Gastrocnemius medialis (tissue), 4 donors: ENCODE data around the gene CA9. TPM values are rescaled to one million over a fixed set of nuclear protein-coding genes. Genes with fewer than 3 reads are reported as not detected.

Experiments
- ATAC-seq, 2 donors: fragments of 150-250 bp; one replicate each; pipeline ENCODE4 v1.9.1; 2016
- DNase-seq, 2 donors: peaks; one replicate each; pipeline ENCODE4 v3.0.0-alpha.2; 2019
- H3K27ac ChIP-seq, 4 donors: fragments of 200-600 bp; sonication (generic); 1 replicate in 1 of 4; 2 replicates in 3 of 4; pipeline ENCODE4 v1.5.1; 2016 to 2018; ENCODE audit warnings: mild to moderate bottlenecking in 2 of 4, moderate library complexity in 1 of 4
- H3K27me3 ChIP-seq, 3 donors: fragments of 200-600 bp; sonication (generic) in 2 of 3; 1 replicate in 1 of 3; 2 replicates in 2 of 3; pipeline versions ENCODE4 v1.5.1 to v1.6.0; 2016 to 2019; ENCODE audit warnings: mild to moderate bottlenecking in 1 of 3, moderate library complexity in 1 of 3
- H3K36me3 ChIP-seq, 2 donors: fragments of 200-600 bp; sonication (generic) in 1 of 2; one replicate each; pipeline ENCODE4 v1.5.1; 2017 to 2018
- H3K4me1 ChIP-seq, 2 donors: fragments of 200-600 bp; sonication (generic) in 1 of 2; one replicate each; pipeline ENCODE4 v1.5.1; 2016 to 2017; ENCODE audit warnings: mild to moderate bottlenecking in 2 of 2
- H3K4me3 ChIP-seq, 4 donors: fragments of 200-600 bp; sonication (generic) in 3 of 4; 1 replicate in 1 of 4; 2 replicates in 3 of 4; pipeline ENCODE4 v1.5.1; 2016 to 2019; ENCODE audit warnings: mild to moderate bottlenecking in 2 of 4
- H3K9me3 ChIP-seq, 3 donors: fragments of 200-600 bp; sonication (generic) in 2 of 3; 1 replicate in 1 of 3; 2 replicates in 2 of 3; pipeline ENCODE4 v1.5.1; 2016 to 2019
- POLR2A ChIP-seq, 2 donors: fragments of 450-650 bp; IDR thresholded peaks; one replicate each; pipeline ENCODE4 v1.6.1; 2017; ENCODE audit warnings: antibody characterized with exemption in 2 of 2, mild to moderate bottlenecking in 2 of 2, moderate library complexity in 2 of 2
- in situ Hi-C, 4 donors: fragments of 200-750 bp; cut with MboI; loops; one replicate each; pipeline versions ENCODE4 v1.15.0 to v1.8.0; 2017; ENCODE audit warnings: low sequenced_read_pairs in 4 of 4
- intact Hi-C: fragments of 100-400 bp; cut with DNase I; formaldehyde crosslinking; loops from one replicate; pipeline ENCODE4 v1.15.1; 2023; ENCODE audit warnings: low total_unique reads
- total RNA-seq, 4 donors: library from RNA; depleted of rRNA; stranded (reverse); fragments of >200 nt; gene quantifications; one replicate each; pipeline versions ENCODE4 v1.1.0 to v1.2.3, GENCODE V29; 2016
- TF ChIP-seq, protein P1 (sequence below), 5 experiments: fragments of 450-650 bp in 3 of 5; fragments of 200-600 bp in 2 of 5; sonication (generic) in 2 of 5; IDR thresholded peaks in 4 of 5; conservative IDR thresholded peaks in 1 of 5; 1 replicate in 4 of 5; 2 replicates in 1 of 5; pipeline ENCODE4 v1.5.1; 2016 to 2019; ENCODE audit warnings: antibody characterized with exemption in 5 of 5, mild to moderate bottlenecking in 3 of 5, moderate library complexity in 3 of 5

CA9 gene
- total RNA-seq, 4 donors from 2014 or later, result not detected

GRCh38 chr9:35687972-35688557, 14.3 kb downstream of the CA9 start:
- peaks cover 0 to 28% of the 10 kb centered on the region in 2 donors for H3K36me3 ChIP-seq
- DNase-seq, result peak; percentile 51 to 84
- H3K27ac ChIP-seq, result peak overlapping the region; percentile 97 to 99 (median 98)
- in situ Hi-C loops, result no loop called here
- ATAC-seq, result peak; percentile 31 to 34
- H3K4me3 ChIP-seq, result peak overlapping the region; percentile 77 to 96 (median 87)
- no peaks in the 10 kb centered on the region for H3K27me3 ChIP-seq
- no peaks in the 10 kb centered on the region for H3K9me3 ChIP-seq
- peak; percentile 48 to 81 for TF ChIP-seq POLR2A (IDR thresholded peaks at IDR 0.05)
- TF ChIP-seq, protein P1, sequence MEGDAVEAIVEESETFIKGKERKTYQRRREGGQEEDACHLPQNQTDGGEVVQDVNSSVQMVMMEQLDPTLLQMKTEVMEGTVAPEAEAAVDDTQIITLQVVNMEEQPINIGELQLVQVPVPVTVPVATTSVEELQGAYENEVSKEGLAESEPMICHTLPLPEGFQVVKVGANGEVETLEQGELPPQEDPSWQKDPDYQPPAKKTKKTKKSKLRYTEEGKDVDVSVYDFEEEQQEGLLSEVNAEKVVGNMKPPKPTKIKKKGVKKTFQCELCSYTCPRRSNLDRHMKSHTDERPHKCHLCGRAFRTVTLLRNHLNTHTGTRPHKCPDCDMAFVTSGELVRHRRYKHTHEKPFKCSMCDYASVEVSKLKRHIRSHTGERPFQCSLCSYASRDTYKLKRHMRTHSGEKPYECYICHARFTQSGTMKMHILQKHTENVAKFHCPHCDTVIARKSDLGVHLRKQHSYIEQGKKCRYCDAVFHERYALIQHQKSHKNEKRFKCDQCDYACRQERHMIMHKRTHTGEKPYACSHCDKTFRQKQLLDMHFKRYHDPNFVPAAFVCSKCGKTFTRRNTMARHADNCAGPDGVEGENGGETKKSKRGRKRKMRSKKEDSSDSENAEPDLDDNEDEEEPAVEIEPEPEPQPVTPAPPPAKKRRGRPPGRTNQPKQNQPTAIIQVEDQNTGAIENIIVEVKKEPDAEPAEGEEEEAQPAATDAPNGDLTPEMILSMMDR (IDR thresholded peaks at IDR 0.05 in 4 of 5, conservative IDR thresholded peaks at IDR 0.05 in 1 of 5), result no peak
- peaks cover 40 to 51% of the 10 kb centered on the region in 2 donors for H3K4me1 ChIP-seq
- intact Hi-C loops, result loop anchor here (2.0 to 5.0 kb wide), 2 partner anchors 615 to 696 kb away; partner anchors contain the start of gene VCP

DNA sequence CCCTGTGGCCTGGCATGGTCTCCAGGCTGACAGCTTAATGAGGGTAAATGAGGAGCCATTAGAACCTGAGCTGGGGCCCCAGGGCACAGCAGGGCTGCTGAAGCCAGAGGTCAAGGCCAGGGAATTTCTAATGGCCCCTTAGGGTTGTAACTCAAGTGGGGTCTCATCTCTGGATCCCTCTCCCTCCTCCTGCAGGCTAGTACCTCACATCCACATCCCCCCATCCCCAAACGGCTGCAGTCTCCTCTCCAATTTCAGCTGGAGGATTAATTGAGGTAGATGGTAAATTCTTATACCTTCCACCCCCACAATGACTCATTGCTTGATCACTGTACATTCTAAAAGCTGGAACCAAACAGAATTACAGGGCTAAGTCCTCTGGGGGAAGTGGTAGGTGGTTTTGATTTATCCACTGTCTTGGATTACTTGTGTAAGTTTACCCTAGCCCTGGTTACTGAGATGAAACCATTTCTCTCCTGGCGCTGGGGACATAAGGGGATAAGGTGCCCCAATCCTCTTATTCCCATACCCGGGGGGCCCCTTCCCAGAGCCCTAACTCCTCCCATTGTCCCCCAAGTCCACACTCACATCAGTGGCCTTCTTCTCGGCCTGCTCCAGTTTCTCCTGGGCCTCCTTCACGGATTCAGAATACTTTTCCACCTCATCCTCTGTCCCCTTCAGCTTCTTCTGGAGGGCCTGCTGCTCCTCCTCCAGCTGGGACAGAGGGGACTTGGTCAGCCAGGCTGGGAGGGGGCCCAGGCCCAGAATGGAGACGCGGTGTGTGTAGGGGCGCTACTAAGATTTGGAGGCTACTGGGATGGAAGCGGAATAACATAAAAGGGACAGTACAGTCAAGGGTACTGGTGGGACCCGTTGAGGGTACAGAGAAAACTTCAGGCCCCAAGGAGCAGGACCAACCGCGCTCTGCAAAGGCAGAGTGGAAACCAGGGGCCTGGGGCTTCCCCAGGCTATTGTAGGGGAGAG, 15.1 kb downstream of the CA9 start:
- no peaks in the 10 kb centered on the region for H3K27me3 ChIP-seq
- TF ChIP-seq, protein P1 (IDR thresholded peaks at IDR 0.05 in 4 of 5, conservative IDR thresholded peaks at IDR 0.05 in 1 of 5), result no peak
- peak in 1 of 2 donors; percentile 49 for TF ChIP-seq POLR2A (IDR thresholded peaks at IDR 0.05)
- H3K27ac ChIP-seq, result peak overlapping the region; percentile 97 to 99 (median 98)
- H3K4me3 ChIP-seq, result peak overlapping the region; percentile 77 to 96 (median 87)
- intact Hi-C loops, result loop anchor here (2.0 to 5.0 kb wide), 2 partner anchors 616 to 697 kb away; partner anchors contain the start of gene VCP
- peaks cover 0 to 20% of the 10 kb centered on the region in 2 donors for H3K36me3 ChIP-seq
- ATAC-seq (peak; percentile 5 to 36), DNase-seq (peak in 1 of 2 donors; percentile 52)
- in situ Hi-C loops, result no loop called here
- H3K4me1 ChIP-seq, result peaks cover 40 to 51% of the 10 kb centered on the region in 2 donors
- no peaks in the 10 kb centered on the region for H3K9me3 ChIP-seq

- H3K4me1 ChIP-seq, result peaks cover 40 to 45% of the 10 kb centered on the region in 2 donors
Observed at GRCh38 chr9:35689542-35690293, 16.0 kb downstream of the CA9 start, which contains the start of gene TPM2. Gene TPM2, minus strand, starts transcription at chr9:35689925. Its CDS starts 108 bp downstream, at chr9:35689817.

More at GRCh38 chr9:35689542-35690293, 16.0 kb downstream of the CA9 start, which contains the start of gene TPM2:
- H3K27me3 ChIP-seq, result no peaks in the 10 kb centered on the region
- peak; percentile 59 to 85 for TF ChIP-seq POLR2A (IDR thresholded peaks at IDR 0.05)
- TF ChIP-seq, protein P1 (IDR thresholded peaks at IDR 0.05 in 4 of 5, conservative IDR thresholded peaks at IDR 0.05 in 1 of 5), result no peak
- DNase-seq (peak; percentile 51 to 78), ATAC-seq (peak; percentile 30)
- H3K36me3 ChIP-seq, result peaks cover 0 to 11% of the 10 kb centered on the region in 2 donors
- no peaks in the 10 kb centered on the region for H3K9me3 ChIP-seq
- in situ Hi-C loops (loop anchor here in 1 of 4 donors (10.0 kb wide), 1 partner anchor 45 kb away; no protein-coding TSS in a partner anchor), intact Hi-C loops (loop anchor here (1.0 to 5.0 kb wide), 5 partner anchors 31 to 697 kb away; partner anchors contain the start of genes CCDC107, CREB3, RMRP and TLN1)
- peak within 1 kb of the TSS; percentile 97 to 99 (median 98) for H3K27ac ChIP-seq
- H3K4me3 ChIP-seq, result peak within 1 kb of the TSS; percentile 77 to 96 (median 87)
